ENCODE results near the gene CCNA1. TPM values are rescaled to one million over a fixed set of nuclear protein-coding genes. Genes with fewer than 3 reads are reported as not detected.

Gene CCNA1
- total and polyA plus RNA-seq, 5 experiments from 2014 or later: not detected

- Mint-ChIP-seq H3K9me3 (peaks cover 0 to 7% (median 2%) of the 10 kb centered on the region in 9 donors), H3K4me3 (peak overlapping the region in 5 of 10 donors; percentile 9 to 47 (median 20)), H3K36me3 (no peaks in the 10 kb centered on the region), H3K27me3 (peaks cover 40 to 86% (median 64%) of the 10 kb centered on the region in 5 donors), H3K27ac (no peak overlapping the region), H3K4me1 (peaks cover 0 to 14% (median 11%) of the 10 kb centered on the region in 4 donors)
- ATAC-seq (no peak), DNase-seq (no peak)
- POLR2A ChIA-PET: no interaction called here
Measured at GRCh38 chr13:36430247-36431203, 1.8 kb upstream of the CCNA1 start.

DNA sequence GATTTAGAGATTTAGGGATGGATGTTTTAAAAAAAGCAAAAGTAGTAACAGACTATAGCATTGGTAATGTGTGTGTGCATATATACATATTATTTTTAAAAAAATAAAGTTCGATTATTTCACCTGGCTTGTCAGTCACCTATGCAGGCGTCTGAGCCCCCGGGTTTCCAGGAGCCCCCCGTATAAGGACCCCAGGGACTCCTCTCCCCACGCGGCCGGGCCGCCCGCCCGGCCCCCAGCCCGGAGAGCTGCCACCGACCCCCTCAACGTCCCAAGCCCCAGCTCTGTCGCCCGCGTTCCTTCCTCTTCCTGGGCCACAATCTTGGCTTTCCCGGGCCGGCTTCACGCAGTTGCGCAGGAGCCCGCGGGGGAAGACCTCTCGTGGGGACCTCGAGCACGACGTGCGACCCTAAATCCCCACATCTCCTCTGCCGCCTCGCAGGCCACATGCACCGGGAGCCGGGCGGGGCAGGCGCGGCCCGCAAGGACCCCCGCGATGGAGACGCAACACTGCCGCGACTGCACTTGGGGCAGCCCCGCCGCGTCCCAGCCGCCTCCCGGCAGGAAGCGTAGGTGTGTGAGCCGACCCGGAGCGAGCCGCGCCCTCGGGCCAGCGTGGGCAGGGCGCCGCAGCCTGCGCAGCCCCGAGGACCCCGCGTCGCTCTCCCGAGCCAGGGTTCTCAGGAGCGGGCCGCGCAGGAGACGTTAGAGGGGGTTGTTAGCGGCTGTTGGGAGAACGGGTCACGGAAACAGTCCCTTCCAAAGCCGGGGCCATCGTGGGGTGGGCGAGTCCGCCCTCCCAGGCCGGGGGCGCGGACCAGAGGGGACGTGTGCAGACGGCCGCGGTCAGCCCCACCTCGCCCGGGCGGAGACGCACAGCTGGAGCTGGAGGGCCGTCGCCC lies 840 bp upstream of the CCNA1 start:
- Mint-ChIP-seq H3K4me3 (peak overlapping the region in 7 of 10 donors; percentile 15 to 65 (median 30)), H3K4me1 (peaks cover 0 to 14% (median 11%) of the 10 kb centered on the region in 4 donors), H3K36me3 (no peaks in the 10 kb centered on the region), H3K27me3 (peaks cover 39 to 86% (median 67%) of the 10 kb centered on the region in 5 donors), H3K27ac (no peak overlapping the region), H3K9me3 (peaks cover 0 to 6% (median 0%) of the 10 kb centered on the region in 9 donors)
- ATAC-seq (peak; percentile 50), DNase-seq (no peak)
- POLR2A ChIA-PET: no interaction called here

GRCh38 chr13:36436811-36437210 lies 4.5 kb downstream of the CCNA1 start:
- DNase-seq (no peak), ATAC-seq (no peak)
- Mint-ChIP-seq H3K27ac (no peak overlapping the region), H3K27me3 (peaks cover 19 to 42% (median 33%) of the 10 kb centered on the region in 5 donors), H3K9me3 (peaks cover 0 to 3% (median 0%) of the 10 kb centered on the region in 9 donors), H3K36me3 (no peaks in the 10 kb centered on the region), H3K4me1 (peaks cover 0 to 15% (median 7%) of the 10 kb centered on the region in 4 donors), H3K4me3 (no peak overlapping the region)
- POLR2A ChIA-PET: no interaction called here

GRCh38 chr13:36438594-36439483 lies 6.5 kb downstream of the CCNA1 start:
- DNase-seq (no peak), ATAC-seq (peak in 1 of 2 donors; percentile 45)
- Mint-ChIP-seq H3K9me3 (peaks cover 0 to 3% (median 0%) of the 10 kb centered on the region in 9 donors), H3K36me3 (no peaks in the 10 kb centered on the region), H3K27me3 (peaks cover 12 to 26% (median 17%) of the 10 kb centered on the region in 5 donors), H3K27ac (peak overlapping the region in 2 of 10 donors; percentile 40 to 51), H3K4me3 (peak overlapping the region in 8 of 10 donors; percentile 3 to 48 (median 14)), H3K4me1 (peaks cover 0 to 9% (median 3%) of the 10 kb centered on the region in 4 donors)
- POLR2A ChIA-PET: no interaction called here

- H3K9me3 Mint-ChIP-seq: peaks cover 0 to 2% (median 0%) of the 10 kb centered on the region in 9 donors
- ATAC-seq (no peak), DNase-seq (no peak)
- H3K4me3 Mint-ChIP-seq: no peak overlapping the region
- POLR2A ChIA-PET: no interaction called here
- no peaks in the 10 kb centered on the region for H3K36me3 Mint-ChIP-seq
- H3K27ac Mint-ChIP-seq: no peak overlapping the region
- no peaks in the 10 kb centered on the region for H3K4me1 Mint-ChIP-seq
- H3K27me3 Mint-ChIP-seq: peaks cover 5 to 40% (median 12%) of the 10 kb centered on the region in 5 donors
Measured at GRCh38 chr13:36445278-36445677, 13.0 kb downstream of the CCNA1 start.

DNA sequence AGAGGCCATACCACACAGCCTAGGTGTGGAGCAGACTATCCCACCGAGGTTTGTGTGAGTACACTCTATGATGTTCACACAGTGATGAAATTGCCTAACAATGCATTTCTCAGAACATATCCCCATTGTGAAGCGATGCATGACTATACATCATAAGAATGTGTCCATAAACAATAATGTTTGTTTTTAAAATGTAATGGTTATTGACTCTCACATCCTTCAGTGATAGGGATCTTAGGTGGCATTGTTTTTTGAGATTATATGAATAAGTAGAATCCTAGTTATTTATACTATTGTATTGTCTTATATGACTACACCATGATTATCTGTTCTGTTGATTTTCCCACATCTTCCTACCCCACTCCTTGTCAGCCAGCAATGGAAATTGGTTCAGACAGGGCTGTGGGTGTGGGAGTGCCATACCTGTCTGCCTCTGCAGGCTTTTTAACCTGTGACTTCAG lies 13.6 kb downstream of the CCNA1 start:
- Mint-ChIP-seq H3K4me1 (no peaks in the 10 kb centered on the region), H3K27me3 (peaks cover 11 to 46% (median 14%) of the 10 kb centered on the region in 5 donors), H3K27ac (no peak overlapping the region), H3K36me3 (no peaks in the 10 kb centered on the region), H3K4me3 (no peak overlapping the region), H3K9me3 (peaks cover 0 to 2% (median 0%) of the 10 kb centered on the region in 9 donors)
- DNase-seq: no peak
- no peak for ATAC-seq
- POLR2A ChIA-PET: no interaction called here

DNA sequence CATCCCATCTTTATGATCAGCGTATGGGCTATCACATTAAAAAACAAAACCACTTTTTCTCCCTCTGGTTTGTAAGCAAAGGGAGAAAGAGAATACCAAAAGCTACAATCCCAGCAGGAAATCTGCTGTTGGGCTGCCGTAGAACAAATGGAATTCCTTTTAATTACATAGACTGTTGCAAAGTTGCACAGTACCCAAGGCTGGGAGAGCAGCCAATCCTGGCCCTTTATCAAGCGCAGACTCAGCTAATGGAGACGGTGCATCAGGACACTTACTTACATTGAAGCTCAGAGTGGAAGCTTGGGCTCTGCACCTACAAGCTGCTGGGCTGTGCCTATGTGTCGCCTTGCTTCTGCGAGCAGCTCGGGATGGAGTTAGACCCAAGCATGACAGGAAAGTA lies 15.2 kb downstream of the CCNA1 start:
- H3K36me3 Mint-ChIP-seq: no peaks in the 10 kb centered on the region
- H3K4me1 Mint-ChIP-seq: no peaks in the 10 kb centered on the region
- H3K4me3 Mint-ChIP-seq: no peak overlapping the region
- peaks cover 11 to 55% (median 17%) of the 10 kb centered on the region in 5 donors for H3K27me3 Mint-ChIP-seq
- DNase-seq (no peak), ATAC-seq (no peak)
- H3K9me3 Mint-ChIP-seq: peaks cover 0 to 2% (median 0%) of the 10 kb centered on the region in 9 donors
- POLR2A ChIA-PET: no interaction called here
- no peak overlapping the region for H3K27ac Mint-ChIP-seq

- DNase-seq: no peak
- H3K4me1 Mint-ChIP-seq: peaks cover 0 to 5% (median 0%) of the 10 kb centered on the region in 4 donors
- ATAC-seq: no peak
- H3K4me3 Mint-ChIP-seq: no peak overlapping the region
- H3K9me3 Mint-ChIP-seq: peaks cover 0 to 2% (median 0%) of the 10 kb centered on the region in 9 donors
- no peak overlapping the region for H3K27ac Mint-ChIP-seq
- H3K27me3 Mint-ChIP-seq: peaks cover 11 to 56% (median 17%) of the 10 kb centered on the region in 5 donors
- POLR2A ChIA-PET: no interaction called here
- no peaks in the 10 kb centered on the region for H3K36me3 Mint-ChIP-seq
Measured at GRCh38 chr13:36450534-36450933, 18.2 kb downstream of the CCNA1 start.

GRCh38 chr13:36453516-36453915 lies 21.2 kb downstream of the CCNA1 start:
- DNase-seq (no peak), ATAC-seq (no peak)
- POLR2A ChIA-PET: no interaction called here
- no peak overlapping the region for H3K27ac Mint-ChIP-seq
- peaks cover 0 to 2% (median 0%) of the 10 kb centered on the region in 9 donors for H3K9me3 Mint-ChIP-seq
- H3K4me1 Mint-ChIP-seq: peaks cover 0 to 5% (median 0%) of the 10 kb centered on the region in 4 donors
- no peaks in the 10 kb centered on the region for H3K36me3 Mint-ChIP-seq
- no peak overlapping the region for H3K4me3 Mint-ChIP-seq
- peaks cover 9 to 31% (median 11%) of the 10 kb centered on the region in 5 donors for H3K27me3 Mint-ChIP-seq

- Mint-ChIP-seq H3K4me3 (no peak overlapping the region), H3K27ac (no peak overlapping the region), H3K27me3 (peaks cover 6 to 25% (median 10%) of the 10 kb centered on the region in 5 donors), H3K36me3 (no peaks in the 10 kb centered on the region), H3K9me3 (peaks cover 0 to 2% (median 0%) of the 10 kb centered on the region in 9 donors), H3K4me1 (peaks cover 0 to 5% (median 0%) of the 10 kb centered on the region in 4 donors)
- ATAC-seq (no peak), DNase-seq (no peak)
- POLR2A ChIA-PET: no interaction called here
Measured at GRCh38 chr13:36454121-36454520, 21.8 kb downstream of the CCNA1 start.

DNA sequence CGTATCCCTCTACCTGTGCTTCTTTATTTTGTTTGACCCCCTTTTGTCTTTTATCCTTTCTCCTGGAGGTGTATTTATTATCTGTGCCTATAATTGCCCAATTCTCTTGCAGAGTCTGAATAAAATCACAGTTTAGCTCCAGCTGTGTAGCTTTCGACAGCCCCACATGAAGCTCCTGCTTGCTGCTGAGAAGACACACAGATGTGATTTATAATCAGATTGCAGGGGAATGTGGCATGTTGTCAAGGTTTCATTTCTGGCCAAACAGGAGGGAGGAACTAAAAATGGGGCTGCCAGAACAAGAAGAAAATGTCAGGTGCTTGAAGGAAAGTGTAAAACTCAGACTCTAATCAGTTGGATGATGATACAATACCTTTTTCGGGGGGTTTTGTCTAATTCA lies 22.7 kb downstream of the CCNA1 start:
- no peaks in the 10 kb centered on the region for H3K36me3 Mint-ChIP-seq
- H3K4me3 Mint-ChIP-seq: no peak overlapping the region
- no peak for DNase-seq
- POLR2A ChIA-PET: no interaction called here
- peaks cover 6 to 25% (median 10%) of the 10 kb centered on the region in 5 donors for H3K27me3 Mint-ChIP-seq
- peaks cover 0 to 2% (median 0%) of the 10 kb centered on the region in 9 donors for H3K9me3 Mint-ChIP-seq
- H3K4me1 Mint-ChIP-seq: peaks cover 0 to 5% (median 0%) of the 10 kb centered on the region in 4 donors
- no peak overlapping the region for H3K27ac Mint-ChIP-seq
- no peak for ATAC-seq

Data from naive thymus-derived CD8-positive, alpha-beta T cell (primary cell).